ENCODE results near the gene DIS3L2. TPM values are rescaled to one million over a fixed set of nuclear protein-coding genes. Genes with fewer than 3 reads are reported as not detected.

Gene DIS3L2
- total and polyA plus RNA-seq, 7 donors, result 10.7 to 20.8 (median 16.0) TPM

DNA sequence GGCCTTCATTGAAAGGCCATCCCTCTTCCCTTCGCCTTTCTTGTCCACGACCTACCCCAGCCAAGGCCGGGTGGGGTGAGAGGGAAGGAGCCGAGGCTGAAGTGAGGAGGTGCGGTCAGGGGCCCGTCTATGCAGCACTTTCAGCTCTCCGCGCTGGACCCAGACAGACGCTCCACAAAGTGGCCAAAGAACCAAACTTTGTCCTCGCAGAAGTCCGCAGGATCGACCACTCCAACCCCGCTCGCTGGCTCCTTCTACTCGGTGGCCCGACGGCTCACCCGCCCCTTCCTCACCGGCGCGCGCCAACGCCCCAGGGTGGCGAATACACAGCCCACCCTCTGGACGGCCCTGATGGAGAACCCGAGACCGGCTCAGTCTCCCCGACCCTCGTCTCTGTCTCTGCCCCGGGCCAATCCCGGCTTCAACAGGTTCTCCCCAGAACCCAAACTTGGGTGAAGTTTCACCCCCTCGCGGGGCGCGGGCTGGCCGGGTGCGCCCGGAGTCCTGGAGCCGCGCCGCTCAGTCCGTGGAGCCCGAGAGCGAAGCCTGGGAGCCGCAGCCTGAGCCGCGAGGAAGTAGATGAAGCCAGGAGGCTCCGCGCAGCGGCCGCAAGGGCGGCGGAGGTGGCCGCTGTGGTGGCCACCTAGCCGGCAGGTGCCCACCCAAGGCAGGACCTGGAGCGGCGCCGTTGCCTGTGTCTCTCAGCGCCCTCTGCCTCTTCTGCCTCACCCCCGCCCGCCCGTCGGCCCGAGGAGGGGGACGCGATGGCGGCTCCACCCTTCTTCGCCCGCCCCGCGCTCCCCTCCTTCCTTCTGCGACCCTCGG lies 390.4 kb downstream of the DIS3L2 start:
- ATAC-seq (no peak), DNase-seq (peak in 1 of 2 donors; percentile 47)
- TF ChIP-seq, protein P1, sequence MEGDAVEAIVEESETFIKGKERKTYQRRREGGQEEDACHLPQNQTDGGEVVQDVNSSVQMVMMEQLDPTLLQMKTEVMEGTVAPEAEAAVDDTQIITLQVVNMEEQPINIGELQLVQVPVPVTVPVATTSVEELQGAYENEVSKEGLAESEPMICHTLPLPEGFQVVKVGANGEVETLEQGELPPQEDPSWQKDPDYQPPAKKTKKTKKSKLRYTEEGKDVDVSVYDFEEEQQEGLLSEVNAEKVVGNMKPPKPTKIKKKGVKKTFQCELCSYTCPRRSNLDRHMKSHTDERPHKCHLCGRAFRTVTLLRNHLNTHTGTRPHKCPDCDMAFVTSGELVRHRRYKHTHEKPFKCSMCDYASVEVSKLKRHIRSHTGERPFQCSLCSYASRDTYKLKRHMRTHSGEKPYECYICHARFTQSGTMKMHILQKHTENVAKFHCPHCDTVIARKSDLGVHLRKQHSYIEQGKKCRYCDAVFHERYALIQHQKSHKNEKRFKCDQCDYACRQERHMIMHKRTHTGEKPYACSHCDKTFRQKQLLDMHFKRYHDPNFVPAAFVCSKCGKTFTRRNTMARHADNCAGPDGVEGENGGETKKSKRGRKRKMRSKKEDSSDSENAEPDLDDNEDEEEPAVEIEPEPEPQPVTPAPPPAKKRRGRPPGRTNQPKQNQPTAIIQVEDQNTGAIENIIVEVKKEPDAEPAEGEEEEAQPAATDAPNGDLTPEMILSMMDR (IDR thresholded peaks at IDR 0.05), result no peak
- H3K36me3 ChIP-seq (ENCODE audit: insufficient read depth in 1 of 2, low read depth in 1 of 2), result no peaks in the 10 kb centered on the region
- intact Hi-C loops (cut with DNase I), result no loop called here
- H3K27ac ChIP-seq, result no peak overlapping the region
- H3K4me1 ChIP-seq, result peaks cover 3% of the 10 kb centered on the region
- peaks cover 0 to 80% (median 35%) of the 10 kb centered on the region in 3 donors for H3K27me3 ChIP-seq (ENCODE audit: insufficient read depth in 3 of 3, low read length in 2 of 3)
- no peaks in the 10 kb centered on the region for H3K9me3 ChIP-seq
- H3K4me3 ChIP-seq, result peak overlapping the region; percentile 28
- WGBS, 3 donors, result 15 to 25% (median 18%) methylated on average over 59 to 73 of the region's 73 CpGs

- Histone ChIP-seq H3K4me3 (peak overlapping the region; percentile 28), H3K4me1 (peaks cover 3% of the 10 kb centered on the region), H3K27ac (no peak overlapping the region), H3K9me3 (no peaks in the 10 kb centered on the region), H3K27me3 (ENCODE audit: insufficient read depth in 3 of 3, low read length in 2 of 3) (peaks cover 0 to 73% (median 35%) of the 10 kb centered on the region in 3 donors), H3K36me3 (ENCODE audit: insufficient read depth in 1 of 2, low read depth in 1 of 2) (no peaks in the 10 kb centered on the region)
- DNase-seq, result peak in 1 of 2 donors; percentile 45
- no peak for ATAC-seq
- intact Hi-C loops (cut with DNase I), result no loop called here
- 41 to 44% (median 43%) methylated on average over 31 to 39 of the region's 39 CpGs for WGBS, 3 donors
- TF ChIP-seq, protein P1 (IDR thresholded peaks at IDR 0.05), result no peak
These were observed 391.1 kb downstream of the DIS3L2 start for GRCh38 chr2:232352511-232353091.

DNA sequence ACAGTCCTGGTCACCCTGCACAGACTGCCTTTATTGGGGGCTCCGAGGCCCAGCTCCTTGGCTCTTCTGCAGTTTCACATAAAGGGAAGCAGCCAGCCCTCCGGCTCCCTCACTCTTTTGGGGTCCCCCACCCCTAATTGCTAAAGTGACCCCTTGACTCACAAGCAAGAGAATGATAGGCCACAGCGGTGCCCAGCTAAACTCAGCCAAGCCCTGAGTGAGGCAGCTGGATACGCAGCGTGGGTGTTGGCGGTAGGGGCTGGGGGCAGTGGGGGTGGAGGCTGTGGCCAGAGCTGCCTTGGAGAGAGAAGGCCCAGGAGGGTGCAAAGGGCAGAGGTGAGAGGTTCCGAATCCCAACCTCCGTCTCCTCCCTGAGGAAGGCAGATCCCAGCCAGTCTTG lies 391.6 kb downstream of the DIS3L2 start:
- WGBS, 3 donors, result 92 to 95% (median 92%) methylated on average over 8 of the region's 8 CpGs
- no peak for ATAC-seq
- DNase-seq, result peak in 1 of 2 donors; percentile 37

DNA sequence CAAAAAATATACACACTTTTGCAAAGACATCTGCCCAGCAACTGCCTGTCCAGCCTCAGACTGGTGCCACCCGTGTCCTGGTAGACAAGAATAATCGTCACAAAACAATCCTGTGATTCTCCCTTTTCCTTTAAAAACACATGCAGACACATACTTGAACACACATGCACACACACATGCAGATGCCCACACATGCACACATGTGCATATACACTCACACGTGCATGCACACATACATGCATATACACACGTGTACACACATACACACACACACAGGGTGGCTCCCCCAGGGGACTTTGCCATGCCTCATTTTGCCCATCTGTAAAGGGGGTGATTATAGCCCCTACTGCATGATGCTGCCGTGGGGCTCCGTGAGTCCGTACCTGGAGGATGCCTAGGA lies 392.1 kb downstream of the DIS3L2 start:
- Histone ChIP-seq H3K9me3 (no peaks in the 10 kb centered on the region), H3K27ac (no peak overlapping the region), H3K4me1 (peaks cover 3% of the 10 kb centered on the region), H3K36me3 (ENCODE audit: insufficient read depth in 1 of 2, low read depth in 1 of 2) (no peaks in the 10 kb centered on the region), H3K4me3 (no peak overlapping the region), H3K27me3 (ENCODE audit: insufficient read depth in 3 of 3, low read length in 2 of 3) (peaks cover 0 to 62% (median 34%) of the 10 kb centered on the region in 3 donors)
- ATAC-seq (no peak), DNase-seq (peak in 1 of 2 donors; percentile 11)
- intact Hi-C loops (cut with DNase I), result no loop called here
- 79 to 90% (median 86%) methylated on average over 7 of the region's 7 CpGs for WGBS, 3 donors
- TF ChIP-seq, protein P1 (IDR thresholded peaks at IDR 0.05), result no peak

More for the DNA sequence above, 391.6 kb downstream of the DIS3L2 start:
- no peaks in the 10 kb centered on the region for H3K36me3 ChIP-seq (ENCODE audit: insufficient read depth in 1 of 2, low read depth in 1 of 2)
- H3K9me3 ChIP-seq, result no peaks in the 10 kb centered on the region
- H3K4me1 ChIP-seq, result peaks cover 3% of the 10 kb centered on the region
- no peak overlapping the region for H3K27ac ChIP-seq
- intact Hi-C loops (cut with DNase I), result no loop called here
- peaks cover 0 to 68% (median 34%) of the 10 kb centered on the region in 3 donors for H3K27me3 ChIP-seq (ENCODE audit: insufficient read depth in 3 of 3, low read length in 2 of 3)
- TF ChIP-seq, protein P1 (IDR thresholded peaks at IDR 0.05), result no peak
- H3K4me3 ChIP-seq, result no peak overlapping the region
